ENCODE results near the gene TLE2. TPM values are rescaled to one million over a fixed set of nuclear protein-coding genes. Genes with fewer than 3 reads are reported as not detected.
"Not testable (repeated sequence)": the region's sequence is repeated elsewhere in the genome, so short reads cannot be mapped to it uniquely, and the experiment has no call there.

TLE2 gene
- total RNA-seq, 1 experiment from 2014 or later, result 13.7 TPM

DNA sequence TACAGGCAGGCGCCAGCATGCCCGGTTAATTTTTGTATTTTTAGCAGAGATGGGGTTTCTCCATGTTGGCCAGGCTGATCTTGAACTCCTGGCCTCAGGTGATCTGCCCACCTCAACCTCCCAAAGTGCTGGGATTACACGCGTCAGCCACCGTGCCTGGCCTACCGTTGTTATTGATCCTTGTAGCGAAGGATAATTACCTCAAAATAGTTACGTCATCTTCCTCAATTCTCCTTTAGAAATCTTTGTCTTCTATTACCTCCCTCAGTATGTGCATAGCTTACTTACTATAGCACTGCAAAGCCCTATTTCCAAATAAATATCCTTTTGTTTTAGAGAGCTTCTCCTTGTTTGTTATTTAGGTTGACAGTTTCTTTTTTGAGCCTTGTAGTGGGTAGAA is 61.1 kb downstream of the TLE2 start:
- Histone ChIP-seq H2AFZ (no peak overlapping the region), H3K36me3 (ENCODE audit: low read depth) (no peaks in the 10 kb centered on the region), H3K4me2 (no peak overlapping the region), H3K79me2 (ENCODE audit: low read depth) (no peaks in the 10 kb centered on the region), H3K9me2 (ENCODE audit: insufficient read depth) (no peaks in the 10 kb centered on the region), H3K4me1 (replicated peaks; ENCODE audit: insufficient read depth) (0 out of 2 replicates have a peak, but pooled peaks cover 4% of the 10 kb centered on the region), H3K9me3 (ENCODE audit: insufficient read depth, low read depth) (no peaks in the 10 kb centered on the region), H3K27me3 (ENCODE audit: insufficient read depth, low read depth) (no peaks in the 10 kb centered on the region), H3K4me3 (no peak overlapping the region), H3K27ac (no peak overlapping the region), H3F3A (ENCODE audit: insufficient read depth, low read depth) (no peaks in the 10 kb centered on the region), H4K20me1 (ENCODE audit: insufficient read depth) (no peaks in the 10 kb centered on the region)
- ChIA-PET POLR2A (ENCODE audit: unreplicated experiment) (no interaction called here), CTCF (no interaction called here)
- no TSS peak for BruUV-seq (replicated peaks)
- DNase-seq, result no peak
- intact Hi-C loops (cut with micrococcal nuclease; ENCODE audit: unreplicated experiment), result no loop called here
- TF ChIP-seq, protein P1, sequence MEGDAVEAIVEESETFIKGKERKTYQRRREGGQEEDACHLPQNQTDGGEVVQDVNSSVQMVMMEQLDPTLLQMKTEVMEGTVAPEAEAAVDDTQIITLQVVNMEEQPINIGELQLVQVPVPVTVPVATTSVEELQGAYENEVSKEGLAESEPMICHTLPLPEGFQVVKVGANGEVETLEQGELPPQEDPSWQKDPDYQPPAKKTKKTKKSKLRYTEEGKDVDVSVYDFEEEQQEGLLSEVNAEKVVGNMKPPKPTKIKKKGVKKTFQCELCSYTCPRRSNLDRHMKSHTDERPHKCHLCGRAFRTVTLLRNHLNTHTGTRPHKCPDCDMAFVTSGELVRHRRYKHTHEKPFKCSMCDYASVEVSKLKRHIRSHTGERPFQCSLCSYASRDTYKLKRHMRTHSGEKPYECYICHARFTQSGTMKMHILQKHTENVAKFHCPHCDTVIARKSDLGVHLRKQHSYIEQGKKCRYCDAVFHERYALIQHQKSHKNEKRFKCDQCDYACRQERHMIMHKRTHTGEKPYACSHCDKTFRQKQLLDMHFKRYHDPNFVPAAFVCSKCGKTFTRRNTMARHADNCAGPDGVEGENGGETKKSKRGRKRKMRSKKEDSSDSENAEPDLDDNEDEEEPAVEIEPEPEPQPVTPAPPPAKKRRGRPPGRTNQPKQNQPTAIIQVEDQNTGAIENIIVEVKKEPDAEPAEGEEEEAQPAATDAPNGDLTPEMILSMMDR (conservative IDR thresholded peaks at IDR 0.05), result no peak
- TF ChIP-seq EZH2 (IDR thresholded peaks at IDR 0.05; ENCODE audit: low read depth), result no peak

DNA sequence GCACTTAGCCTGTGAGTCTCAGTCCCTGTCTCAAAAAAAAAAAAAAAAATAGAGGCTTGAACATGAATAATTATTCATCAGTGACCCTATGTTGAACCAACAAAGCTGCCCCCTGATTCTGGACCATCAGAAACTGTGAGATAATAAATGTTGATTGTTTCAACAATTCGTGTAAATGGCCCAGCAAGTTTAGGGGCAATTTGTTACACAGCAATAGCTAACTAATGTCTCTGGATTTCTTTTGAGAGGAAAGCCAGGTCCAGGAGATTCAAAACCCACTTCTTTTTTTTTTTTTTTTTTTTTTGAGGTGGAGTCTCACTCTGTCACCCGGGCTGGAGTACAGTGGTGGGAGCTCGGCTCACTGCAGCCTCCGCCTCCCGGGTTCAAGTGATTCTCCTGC is 64.2 kb downstream of the TLE2 start:
- no peaks in the 10 kb centered on the region for H3F3A ChIP-seq (ENCODE audit: insufficient read depth, low read depth)
- no peak for DNase-seq
- intact Hi-C loops (cut with micrococcal nuclease; ENCODE audit: unreplicated experiment), result no loop called here

DNA sequence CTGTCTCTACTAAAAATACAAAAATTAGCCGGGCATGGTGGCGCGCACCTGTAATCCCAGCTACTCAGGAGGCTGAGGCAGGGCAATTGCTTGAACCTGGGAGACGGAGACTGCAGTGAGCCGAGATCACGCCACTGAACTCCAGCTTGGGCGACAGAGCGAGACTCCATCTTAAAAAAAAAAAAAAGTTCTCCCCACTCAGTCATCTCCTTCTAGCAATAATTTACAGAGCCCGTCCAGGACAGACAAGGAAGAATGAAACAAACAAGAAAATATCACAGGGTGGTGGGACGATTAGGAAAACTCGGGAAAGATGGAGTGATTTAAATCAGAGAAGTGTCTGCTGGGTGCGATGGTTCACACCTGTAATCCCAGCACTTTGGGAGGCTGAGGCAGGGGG is 65.4 kb downstream of the TLE2 start:
- H3F3A ChIP-seq (ENCODE audit: insufficient read depth, low read depth); CTCF ChIA-PET; DNase-seq; H3K79me2 ChIP-seq (ENCODE audit: low read depth); intact Hi-C loops (cut with micrococcal nuclease; ENCODE audit: unreplicated experiment); H3K36me3 ChIP-seq (ENCODE audit: low read depth); POLR2A ChIA-PET (ENCODE audit: unreplicated experiment); H3K4me2 ChIP-seq; H3K27ac ChIP-seq; BruUV-seq (replicated peaks); H3K27me3 ChIP-seq (ENCODE audit: insufficient read depth, low read depth); H4K20me1 ChIP-seq (ENCODE audit: insufficient read depth); H3K9me2 ChIP-seq (ENCODE audit: insufficient read depth); H3K9me3 ChIP-seq (ENCODE audit: insufficient read depth, low read depth); H2AFZ ChIP-seq; H3K4me1 ChIP-seq (replicated peaks; ENCODE audit: insufficient read depth); H3K4me3 ChIP-seq: not testable (repeated sequence)

More for the DNA sequence above, 64.2 kb downstream of the TLE2 start:
- H3K4me2 ChIP-seq, result no peak overlapping the region
- no peaks in the 10 kb centered on the region for H3K36me3 ChIP-seq (ENCODE audit: low read depth)
- no peaks in the 10 kb centered on the region for H4K20me1 ChIP-seq (ENCODE audit: insufficient read depth)
- TF ChIP-seq, protein P1 (conservative IDR thresholded peaks at IDR 0.05), result no peak
- no peak for TF ChIP-seq EZH2 (IDR thresholded peaks at IDR 0.05; ENCODE audit: low read depth)
- H3K79me2 ChIP-seq (ENCODE audit: low read depth), result no peaks in the 10 kb centered on the region
- H3K9me3 ChIP-seq (ENCODE audit: insufficient read depth, low read depth), result no peaks in the 10 kb centered on the region
- BruUV-seq (replicated peaks), result no TSS peak
- H3K4me3 ChIP-seq, result no peak overlapping the region
- no peak overlapping the region for H2AFZ ChIP-seq
- H3K4me1 ChIP-seq (replicated peaks; ENCODE audit: insufficient read depth), result no peaks in the 10 kb centered on the region
- H3K9me2 ChIP-seq (ENCODE audit: insufficient read depth), result no peaks in the 10 kb centered on the region
- no peak overlapping the region for H3K27ac ChIP-seq
- CTCF ChIA-PET, result interaction anchor here (0.6 kb wide), 1 partner anchor 83 kb away, joined by 3 read pairs; no protein-coding TSS in a partner anchor
- no peaks in the 10 kb centered on the region for H3K27me3 ChIP-seq (ENCODE audit: insufficient read depth, low read depth)
- POLR2A ChIA-PET (ENCODE audit: unreplicated experiment), result no interaction called here

DNA sequence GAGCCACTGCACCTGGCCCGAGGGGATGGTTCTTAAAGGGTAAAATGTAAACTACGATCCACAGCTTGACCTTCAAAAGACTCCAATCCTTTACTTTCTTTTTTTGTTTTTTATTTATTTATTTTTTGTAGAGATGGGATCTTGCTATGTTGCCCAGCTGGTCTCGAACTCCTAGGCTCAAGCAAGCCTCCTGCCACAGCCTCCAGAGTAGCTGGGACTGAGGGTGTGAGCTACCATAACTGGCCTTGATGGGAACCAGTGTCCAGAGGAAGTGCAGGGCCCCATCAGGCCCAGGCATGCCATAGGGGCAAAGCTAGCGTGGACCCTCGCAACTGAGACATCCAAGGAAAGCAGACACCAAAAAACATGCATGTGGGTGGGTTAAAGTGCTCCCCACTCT is 66.0 kb downstream of the TLE2 start:
- H3K4me2 ChIP-seq, result no peak overlapping the region

More for the DNA sequence above, 66.0 kb downstream of the TLE2 start:
- CTCF ChIA-PET, result no interaction called here
- Histone ChIP-seq H3K9me2 (ENCODE audit: insufficient read depth) (no peaks in the 10 kb centered on the region), H3K9me3 (ENCODE audit: insufficient read depth, low read depth) (no peaks in the 10 kb centered on the region), H3K27me3 (ENCODE audit: insufficient read depth, low read depth) (no peaks in the 10 kb centered on the region), H3K27ac (no peak overlapping the region), H3F3A (ENCODE audit: insufficient read depth, low read depth) (no peaks in the 10 kb centered on the region), H3K4me1 (replicated peaks; ENCODE audit: insufficient read depth) (no peaks in the 10 kb centered on the region), H2AFZ (no peak overlapping the region), H3K79me2 (ENCODE audit: low read depth) (no peaks in the 10 kb centered on the region), H4K20me1 (ENCODE audit: insufficient read depth) (no peaks in the 10 kb centered on the region), H3K4me3 (no peak overlapping the region), H3K36me3 (ENCODE audit: low read depth) (no peaks in the 10 kb centered on the region)
- POLR2A ChIA-PET (ENCODE audit: unreplicated experiment), result no interaction called here
- BruUV-seq (replicated peaks), result no TSS peak
- intact Hi-C loops (cut with micrococcal nuclease; ENCODE audit: unreplicated experiment), result no loop called here
- no peak for TF ChIP-seq EZH2 (IDR thresholded peaks at IDR 0.05; ENCODE audit: low read depth)
- TF ChIP-seq, protein P1 (conservative IDR thresholded peaks at IDR 0.05), result no peak
- DNase-seq, result no peak

Data from PC-9 (cell line).